HG02610 (cell line): ENCODE measurements around the gene MGA.

Source experiments
- ATAC-seq: cut with Tn5 transposase; IDR thresholded peaks from one replicate; pipeline ENCODE4 v1.9.1; 2021; ENCODE audit warnings: mild to moderate bottlenecking, moderate library complexity; ENCODE audit not compliant: unreplicated experiment

Gene MGA

GRCh38 chr15:41804916-41805666 lies 144.9 kb downstream of the MGA start:
- no peak for ATAC-seq

GRCh38 chr15:41805711-41806110 lies 145.5 kb downstream of the MGA start:
- no peak for ATAC-seq

GRCh38 chr15:41806291-41807181 lies 146.3 kb downstream of the MGA start:
- no peak for ATAC-seq

GRCh38 chr15:41809121-41809520 lies 148.9 kb downstream of the MGA start:
- ATAC-seq: no peak

GRCh38 chr15:41809526-41810220 lies 149.5 kb downstream of the MGA start:
- no peak for ATAC-seq

GRCh38 chr15:41810651-41811431 lies 150.6 kb downstream of the MGA start:
- no peak for ATAC-seq

GRCh38 chr15:41811432-41812195 lies 151.4 kb downstream of the MGA start:
- ATAC-seq: peak; percentile 44

- no peak for ATAC-seq
Measured at GRCh38 chr15:41812820-41813375, 152.7 kb downstream of the MGA start.

- ATAC-seq: no peak
Measured at GRCh38 chr15:41813426-41813825, 153.2 kb downstream of the MGA start.

- no peak for ATAC-seq
Measured at GRCh38 chr15:41814534-41814933, 154.3 kb downstream of the MGA start.

GRCh38 chr15:41816788-41817187 lies 156.6 kb downstream of the MGA start:
- no peak for ATAC-seq

- ATAC-seq: no peak
Measured at GRCh38 chr15:41817327-41817726, 157.1 kb downstream of the MGA start.

GRCh38 chr15:41817781-41818180 lies 157.6 kb downstream of the MGA start:
- no peak for ATAC-seq

- ATAC-seq: no peak
Measured at GRCh38 chr15:41819455-41820050, 159.3 kb downstream of the MGA start.

GRCh38 chr15:41820791-41821423 lies 160.7 kb downstream of the MGA start:
- no peak for ATAC-seq

- ATAC-seq: no peak
Measured at GRCh38 chr15:41821831-41822230, 161.6 kb downstream of the MGA start.

- ATAC-seq: no peak
Measured at GRCh38 chr15:41822471-41822870, 162.3 kb downstream of the MGA start.
